ENCODE measurements around the gene EGFR.

The EGFR gene

DNA sequence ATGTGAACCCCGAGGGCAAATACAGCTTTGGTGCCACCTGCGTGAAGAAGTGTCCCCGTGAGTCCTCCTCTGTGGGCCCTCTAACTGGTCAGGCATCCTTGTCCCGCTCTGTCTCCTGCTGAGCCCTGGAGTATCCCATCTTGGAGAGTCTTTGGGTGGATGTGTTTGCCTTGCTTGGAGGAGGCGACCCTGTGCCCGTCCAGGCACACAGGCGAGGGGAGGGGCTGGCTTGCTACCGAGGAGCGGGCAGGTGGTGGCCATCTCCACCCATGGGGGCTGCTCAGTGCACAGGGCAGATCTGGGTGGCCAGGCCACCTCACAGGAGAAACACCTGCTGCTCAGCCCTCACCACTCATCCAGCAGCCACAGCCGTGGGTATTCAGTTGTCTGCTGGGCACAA lies 135.3 kb downstream of the EGFR start:
- no peak overlapping the region for H3K4ac ChIP-seq (ENCODE audit: low read length)
- H3K36me3 ChIP-seq (replicated peaks in 1 of 2; ENCODE audit: control insufficient read depth in 2 of 2, insufficient read depth in 2 of 2, low read length in 2 of 2): peaks cover 0 to 51% of the 10 kb centered on the region in 2 donors
- WGBS, 2 donors (ENCODE audit: extremely low coverage in 2 of 2, insufficient read length in 2 of 2, insufficient replicate concordance in 1 of 2): no CpG with 5 or more reads among the region's 10 CpGs
- DNase-seq (ENCODE audit: low spot score): no peak
- no peak overlapping the region for H4K8ac ChIP-seq (ENCODE audit: low read depth, low read length)
- H3K27ac ChIP-seq (replicated peaks; ENCODE audit: low read length): no peak overlapping the region
- H3K9ac ChIP-seq (ENCODE audit: low read depth, low read length, poor library complexity): no peak overlapping the region
- peaks cover 2 to 7% of the 10 kb centered on the region in 2 donors for H3K4me1 ChIP-seq (ENCODE audit: control insufficient read depth in 2 of 2, insufficient read depth in 1 of 2, low read depth in 1 of 2, low read length in 2 of 2)
- H3K14ac ChIP-seq (ENCODE audit: low read length): no peak overlapping the region
- no peak overlapping the region for H3K23ac ChIP-seq (ENCODE audit: low read depth, low read length, poor library complexity)
- no peaks in the 10 kb centered on the region for H3K79me1 ChIP-seq (ENCODE audit: low read depth, low read length)
- H2BK120ac ChIP-seq (ENCODE audit: low read depth, low read length): no peak overlapping the region
- peak overlapping the region; percentile 5 for H2AK5ac ChIP-seq (ENCODE audit: low read depth, low read length)
- no peak overlapping the region for H2BK12ac ChIP-seq (ENCODE audit: low read length)
- H3K4me2 ChIP-seq (ENCODE audit: insufficient read depth, low read length, poor library complexity, severe bottlenecking): no peak overlapping the region
- H2BK5ac ChIP-seq (ENCODE audit: low read length): peak overlapping the region; percentile 54
- H3K9me3 ChIP-seq (replicated peaks in 1 of 2; ENCODE audit: control insufficient read depth in 2 of 2, insufficient read depth in 1 of 2, low read depth in 1 of 2, low read length in 2 of 2): no peaks in the 10 kb centered on the region
- no peak overlapping the region for H3K4me3 ChIP-seq (ENCODE audit: low read length in 2 of 2)
- H2BK15ac ChIP-seq (ENCODE audit: low read length): no peak overlapping the region
- H4K91ac ChIP-seq (ENCODE audit: low read depth, low read length, poor library complexity): no peak overlapping the region
- H3K18ac ChIP-seq (ENCODE audit: low read length): peak overlapping the region; percentile 11
- H3K27me3 ChIP-seq (ENCODE audit: control insufficient read depth in 3 of 3, insufficient read depth in 3 of 3, low read depth in 1 of 3, low read length in 3 of 3): no peaks in the 10 kb centered on the region
- no peak overlapping the region for H2AFZ ChIP-seq (ENCODE audit: low read length)

DNA sequence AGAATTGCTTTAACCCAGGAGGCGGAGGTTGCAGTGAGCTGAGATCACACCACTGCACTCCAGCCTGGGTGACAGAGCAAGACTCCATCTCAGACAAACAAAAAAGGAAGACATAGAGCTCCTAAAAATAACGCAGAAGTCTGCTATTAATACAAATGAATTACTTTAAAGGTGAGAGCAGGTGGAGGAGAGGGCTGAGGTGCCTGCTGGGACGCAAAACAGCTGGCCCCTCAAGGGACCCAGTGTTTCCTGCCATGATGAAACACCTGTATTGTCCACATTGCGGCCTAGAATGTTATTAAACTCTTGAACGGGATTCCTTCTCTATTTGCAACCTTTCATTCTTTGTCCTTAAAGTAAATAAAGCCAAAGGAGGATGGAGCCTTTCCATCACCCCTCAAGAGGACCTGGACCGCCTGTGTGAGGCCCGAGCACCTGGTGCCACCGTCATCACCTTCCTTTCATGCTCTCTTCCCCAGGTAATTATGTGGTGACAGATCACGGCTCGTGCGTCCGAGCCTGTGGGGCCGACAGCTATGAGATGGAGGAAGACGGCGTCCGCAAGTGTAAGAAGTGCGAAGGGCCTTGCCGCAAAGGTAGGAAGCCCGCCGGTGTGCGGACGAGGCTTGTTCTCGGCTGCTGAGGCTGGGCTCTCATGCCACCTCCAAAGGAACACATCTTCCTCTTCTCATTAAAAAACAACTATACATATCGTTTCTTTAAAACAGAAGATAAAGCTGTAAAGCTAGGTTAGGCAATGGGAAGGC lies 136.7 kb downstream of the EGFR start:
- no peak for DNase-seq (ENCODE audit: low spot score)
- no CpG with 5 or more reads among the region's 24 CpGs for WGBS, 2 donors (ENCODE audit: extremely low coverage in 2 of 2, insufficient read length in 2 of 2, insufficient replicate concordance in 1 of 2)
- H3K9ac ChIP-seq (ENCODE audit: low read depth, low read length, poor library complexity): no peak overlapping the region
- no peak overlapping the region for H3K23ac ChIP-seq (ENCODE audit: low read depth, low read length, poor library complexity)
- H3K4ac ChIP-seq (ENCODE audit: low read length): no peak overlapping the region
- no peak overlapping the region for H4K8ac ChIP-seq (ENCODE audit: low read depth, low read length)
- no peak overlapping the region for H4K91ac ChIP-seq (ENCODE audit: low read depth, low read length, poor library complexity)
- no peaks in the 10 kb centered on the region for H3K27me3 ChIP-seq (ENCODE audit: control insufficient read depth in 3 of 3, insufficient read depth in 3 of 3, low read depth in 1 of 3, low read length in 3 of 3)
- H3K4me2 ChIP-seq (ENCODE audit: insufficient read depth, low read length, poor library complexity, severe bottlenecking): no peak overlapping the region
- H3K4me1 ChIP-seq (ENCODE audit: control insufficient read depth in 2 of 2, insufficient read depth in 1 of 2, low read depth in 1 of 2, low read length in 2 of 2): peaks cover 2 to 7% of the 10 kb centered on the region in 2 donors
- H2BK120ac ChIP-seq (ENCODE audit: low read depth, low read length): no peak overlapping the region
- H3K27ac ChIP-seq (replicated peaks; ENCODE audit: low read length): no peak overlapping the region
- no peaks in the 10 kb centered on the region for H3K9me3 ChIP-seq (replicated peaks in 1 of 2; ENCODE audit: control insufficient read depth in 2 of 2, insufficient read depth in 1 of 2, low read depth in 1 of 2, low read length in 2 of 2)
- no peak overlapping the region for H3K4me3 ChIP-seq (ENCODE audit: low read length in 2 of 2)
- H3K79me1 ChIP-seq (ENCODE audit: low read depth, low read length): no peaks in the 10 kb centered on the region
- H2BK15ac ChIP-seq (ENCODE audit: low read length): no peak overlapping the region
- H2AFZ ChIP-seq (ENCODE audit: low read length): no peak overlapping the region
- H2BK5ac ChIP-seq (ENCODE audit: low read length): no peak overlapping the region
- no peak overlapping the region for H3K18ac ChIP-seq (ENCODE audit: low read length)
- peaks cover 0 to 64% of the 10 kb centered on the region in 2 donors for H3K36me3 ChIP-seq (replicated peaks in 1 of 2; ENCODE audit: control insufficient read depth in 2 of 2, insufficient read depth in 2 of 2, low read length in 2 of 2)
- no peak overlapping the region for H2BK12ac ChIP-seq (ENCODE audit: low read length)
- no peak overlapping the region for H3K14ac ChIP-seq (ENCODE audit: low read length)
- H2AK5ac ChIP-seq (ENCODE audit: low read depth, low read length): peak overlapping the region; percentile 80

DNA sequence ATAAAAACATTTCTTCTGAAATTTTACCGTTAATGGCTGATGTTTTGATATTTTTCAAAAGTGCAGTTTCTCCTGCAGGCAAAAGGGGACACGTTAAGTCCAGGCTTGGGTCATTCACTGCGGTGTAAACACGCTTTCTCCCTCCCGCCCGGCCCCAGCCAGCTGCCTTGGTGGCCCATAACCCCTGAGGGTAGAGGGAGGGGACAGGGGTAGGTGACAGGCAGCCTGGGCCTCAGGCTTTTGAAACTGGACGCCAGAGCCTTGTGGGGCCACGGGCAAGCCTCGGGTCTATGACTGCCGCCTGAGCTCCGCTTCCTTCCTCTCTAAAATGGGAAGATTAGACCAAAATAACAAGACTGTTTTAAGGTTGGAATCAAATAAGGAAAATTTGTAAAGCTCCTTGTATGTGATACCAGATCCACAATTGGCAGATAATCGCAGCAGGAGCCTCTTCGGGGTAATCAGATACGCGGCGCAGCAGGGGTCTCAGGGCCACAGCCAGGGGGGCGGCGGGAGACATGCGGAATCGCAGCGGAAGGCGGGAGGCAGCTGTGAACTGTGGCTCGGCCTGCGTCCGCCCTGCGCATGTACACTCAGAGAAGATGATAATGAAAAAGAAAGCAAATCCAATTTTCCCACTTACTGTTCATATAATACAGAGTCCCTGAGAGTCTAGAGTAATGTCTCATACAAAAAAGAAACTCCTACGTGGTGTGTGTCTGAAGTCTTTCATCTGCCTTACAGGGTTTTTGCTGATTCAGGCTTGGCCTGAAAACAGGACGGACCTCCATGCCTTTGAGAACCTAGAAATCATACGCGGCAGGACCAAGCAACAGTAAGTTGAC lies 138.3 kb downstream of the EGFR start:
- H2AFZ ChIP-seq (ENCODE audit: low read length): no peak overlapping the region
- no peak overlapping the region for H2BK15ac ChIP-seq (ENCODE audit: low read length)
- no peak overlapping the region for H3K4me3 ChIP-seq (ENCODE audit: low read length in 2 of 2)
- H3K4ac ChIP-seq (ENCODE audit: low read length): no peak overlapping the region
- H2AK5ac ChIP-seq (ENCODE audit: low read depth, low read length): no peak overlapping the region
- H3K4me2 ChIP-seq (ENCODE audit: insufficient read depth, low read length, poor library complexity, severe bottlenecking): no peak overlapping the region
- H2BK5ac ChIP-seq (ENCODE audit: low read length): no peak overlapping the region
- no peak overlapping the region for H3K27ac ChIP-seq (replicated peaks; ENCODE audit: low read length)
- H3K79me1 ChIP-seq (ENCODE audit: low read depth, low read length): no peaks in the 10 kb centered on the region
- no peak overlapping the region for H4K91ac ChIP-seq (ENCODE audit: low read depth, low read length, poor library complexity)
- H3K27me3 ChIP-seq (ENCODE audit: control insufficient read depth in 3 of 3, insufficient read depth in 3 of 3, low read depth in 1 of 3, low read length in 3 of 3): no peaks in the 10 kb centered on the region
- no peak overlapping the region for H4K8ac ChIP-seq (ENCODE audit: low read depth, low read length)
- DNase-seq (ENCODE audit: low spot score): no peak
- H3K23ac ChIP-seq (ENCODE audit: low read depth, low read length, poor library complexity): no peak overlapping the region
- no peak overlapping the region for H2BK12ac ChIP-seq (ENCODE audit: low read length)
- no peak overlapping the region for H3K14ac ChIP-seq (ENCODE audit: low read length)
- H3K18ac ChIP-seq (ENCODE audit: low read length): peak overlapping the region; percentile 42
- H3K9ac ChIP-seq (ENCODE audit: low read depth, low read length, poor library complexity): no peak overlapping the region
- no peaks in the 10 kb centered on the region for H3K9me3 ChIP-seq (replicated peaks in 1 of 2; ENCODE audit: control insufficient read depth in 2 of 2, insufficient read depth in 1 of 2, low read depth in 1 of 2, low read length in 2 of 2)
- H3K4me1 ChIP-seq (ENCODE audit: control insufficient read depth in 2 of 2, insufficient read depth in 1 of 2, low read depth in 1 of 2, low read length in 2 of 2): peaks cover 2 to 7% of the 10 kb centered on the region in 2 donors
- no CpG with 5 or more reads among the region's 30 CpGs for WGBS, 2 donors (ENCODE audit: extremely low coverage in 2 of 2, insufficient read length in 2 of 2, insufficient replicate concordance in 1 of 2)
- H3K36me3 ChIP-seq (replicated peaks in 1 of 2; ENCODE audit: control insufficient read depth in 2 of 2, insufficient read depth in 2 of 2, low read length in 2 of 2): peaks cover 0 to 67% of the 10 kb centered on the region in 2 donors
- H2BK120ac ChIP-seq (ENCODE audit: low read depth, low read length): no peak overlapping the region

DNA sequence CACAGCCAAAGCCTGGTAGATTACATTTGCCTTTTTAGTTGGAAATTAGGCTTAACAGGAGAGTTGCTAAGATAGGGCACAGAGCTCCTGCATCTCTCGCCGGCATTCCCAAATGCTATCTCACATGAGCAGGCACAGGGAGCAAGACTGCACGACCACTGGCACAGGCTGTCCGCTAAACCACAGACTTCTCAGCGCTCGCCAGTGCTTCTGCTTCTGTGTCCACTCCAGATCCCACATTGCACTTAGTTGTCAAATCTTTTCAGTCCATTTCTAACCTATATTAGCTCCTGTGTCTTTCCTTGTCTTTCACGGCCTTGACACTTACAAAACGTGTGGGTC lies 138.9 kb downstream of the EGFR start:
- no peak overlapping the region for H3K4me2 ChIP-seq (ENCODE audit: insufficient read depth, low read length, poor library complexity, severe bottlenecking)
- H2BK12ac ChIP-seq (ENCODE audit: low read length): no peak overlapping the region
- WGBS, 2 donors (ENCODE audit: extremely low coverage in 2 of 2, insufficient read length in 2 of 2, insufficient replicate concordance in 1 of 2): no CpG with 5 or more reads among the region's 8 CpGs
- H3K4ac ChIP-seq (ENCODE audit: low read length): no peak overlapping the region
- no peak overlapping the region for H3K27ac ChIP-seq (replicated peaks; ENCODE audit: low read length)
- H4K91ac ChIP-seq (ENCODE audit: low read depth, low read length, poor library complexity): no peak overlapping the region
- H2AFZ ChIP-seq (ENCODE audit: low read length): no peak overlapping the region
- peaks cover 0 to 62% of the 10 kb centered on the region in 2 donors for H3K36me3 ChIP-seq (replicated peaks in 1 of 2; ENCODE audit: control insufficient read depth in 2 of 2, insufficient read depth in 2 of 2, low read length in 2 of 2)
- no peak for DNase-seq (ENCODE audit: low spot score)
- no peak overlapping the region for H3K4me3 ChIP-seq (ENCODE audit: low read length in 2 of 2)
- H3K14ac ChIP-seq (ENCODE audit: low read length): no peak overlapping the region
- no peak overlapping the region for H3K9ac ChIP-seq (ENCODE audit: low read depth, low read length, poor library complexity)
- no peak overlapping the region for H2BK15ac ChIP-seq (ENCODE audit: low read length)
- peaks cover 2 to 7% of the 10 kb centered on the region in 2 donors for H3K4me1 ChIP-seq (ENCODE audit: control insufficient read depth in 2 of 2, insufficient read depth in 1 of 2, low read depth in 1 of 2, low read length in 2 of 2)
- no peaks in the 10 kb centered on the region for H3K79me1 ChIP-seq (ENCODE audit: low read depth, low read length)
- no peak overlapping the region for H4K8ac ChIP-seq (ENCODE audit: low read depth, low read length)
- no peak overlapping the region for H2AK5ac ChIP-seq (ENCODE audit: low read depth, low read length)
- no peak overlapping the region for H2BK120ac ChIP-seq (ENCODE audit: low read depth, low read length)
- H3K18ac ChIP-seq (ENCODE audit: low read length): no peak overlapping the region
- no peak overlapping the region for H2BK5ac ChIP-seq (ENCODE audit: low read length)
- no peak overlapping the region for H3K23ac ChIP-seq (ENCODE audit: low read depth, low read length, poor library complexity)
- no peaks in the 10 kb centered on the region for H3K9me3 ChIP-seq (replicated peaks in 1 of 2; ENCODE audit: control insufficient read depth in 2 of 2, insufficient read depth in 1 of 2, low read depth in 1 of 2, low read length in 2 of 2)
- no peaks in the 10 kb centered on the region for H3K27me3 ChIP-seq (ENCODE audit: control insufficient read depth in 3 of 3, insufficient read depth in 3 of 3, low read depth in 1 of 3, low read length in 3 of 3)
